ENCODE measurements around the gene GPR157. TPM values are rescaled to one million over a fixed set of nuclear protein-coding genes. Genes with fewer than 3 reads are reported as not detected.
"Not testable (repeated sequence)": the region's sequence is repeated elsewhere in the genome, so short reads cannot be mapped to it uniquely, and the experiment has no call there.

The GPR157 gene
- total RNA-seq, 1 donor from 2014 or later: 7.1 TPM

DNA sequence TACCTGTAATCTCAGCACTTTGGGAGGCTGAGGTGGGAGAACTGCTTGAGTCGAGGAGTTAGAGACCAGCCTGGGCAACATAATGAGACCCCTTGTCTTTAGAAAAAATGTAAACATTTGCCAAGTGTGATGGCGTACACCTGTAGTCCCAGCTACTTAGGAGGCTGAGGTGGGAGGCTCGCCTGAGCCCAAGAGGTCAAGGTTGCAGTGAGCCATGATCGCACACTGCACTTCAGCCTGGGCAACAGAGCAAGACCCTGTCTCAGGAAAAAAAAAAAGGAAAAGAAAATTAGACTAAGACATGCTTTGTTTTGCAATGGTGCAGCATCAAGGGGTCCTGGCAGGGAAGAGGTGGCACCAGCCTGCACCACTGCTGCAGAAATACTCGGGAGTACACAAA is 16.8 kb upstream of the GPR157 start:
- no peak overlapping the region for H3K4me3 ChIP-seq
- no peak for DNase-seq (ENCODE audit: low spot score in 2 of 2)
- no peak overlapping the region for H3K27ac ChIP-seq
- no peaks in the 10 kb centered on the region for H3K36me3 ChIP-seq
- TF ChIP-seq CTCF (IDR thresholded peaks at IDR 0.05): no peak
- peaks cover 8 to 18% of the 10 kb centered on the region in 2 donors for H3K4me1 ChIP-seq
- H3K9me3 ChIP-seq: no peaks in the 10 kb centered on the region
- intact Hi-C loops (cut with DNase I): no loop called here
- H3K27me3 ChIP-seq: no peaks in the 10 kb centered on the region

GRCh38 chr1:9145021-9145668 is 16.2 kb upstream of the GPR157 start:
- DNase-seq (ENCODE audit: low spot score in 2 of 2): no peak
- H3K4me1 ChIP-seq: peaks cover 7 to 14% of the 10 kb centered on the region in 2 donors
- no peaks in the 10 kb centered on the region for H3K9me3 ChIP-seq
- H3K27me3 ChIP-seq: no peaks in the 10 kb centered on the region
- no peaks in the 10 kb centered on the region for H3K36me3 ChIP-seq
- intact Hi-C loops (cut with DNase I): no loop called here
- H3K4me3 ChIP-seq: no peak overlapping the region
- no peak overlapping the region for H3K27ac ChIP-seq
- TF ChIP-seq CTCF (IDR thresholded peaks at IDR 0.05): no peak

DNA sequence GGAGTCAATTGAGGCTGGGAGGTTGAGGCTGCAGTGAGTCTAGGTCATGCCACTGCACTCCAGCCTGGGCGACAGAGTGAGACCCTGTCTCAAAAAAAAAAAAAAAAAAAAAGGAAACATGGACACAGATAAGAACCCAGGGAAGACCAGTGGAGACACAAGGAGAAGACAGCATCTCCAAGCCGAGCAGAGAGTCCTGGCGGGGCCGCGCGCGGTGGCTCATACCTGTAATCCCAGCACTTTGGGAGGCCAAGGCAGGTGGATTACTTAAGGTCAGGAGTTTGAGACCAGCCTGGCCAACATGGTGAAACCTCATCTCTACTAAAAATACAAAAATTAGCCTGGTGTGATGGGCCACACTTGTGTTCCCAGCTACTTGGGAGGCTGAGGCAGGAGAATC is 15.6 kb upstream of the GPR157 start:
- H3K9me3 ChIP-seq; H3K27me3 ChIP-seq; DNase-seq (ENCODE audit: low spot score in 2 of 2); H3K4me3 ChIP-seq; H3K27ac ChIP-seq; H3K4me1 ChIP-seq; H3K36me3 ChIP-seq; intact Hi-C loops (cut with DNase I): not testable (repeated sequence)

DNA sequence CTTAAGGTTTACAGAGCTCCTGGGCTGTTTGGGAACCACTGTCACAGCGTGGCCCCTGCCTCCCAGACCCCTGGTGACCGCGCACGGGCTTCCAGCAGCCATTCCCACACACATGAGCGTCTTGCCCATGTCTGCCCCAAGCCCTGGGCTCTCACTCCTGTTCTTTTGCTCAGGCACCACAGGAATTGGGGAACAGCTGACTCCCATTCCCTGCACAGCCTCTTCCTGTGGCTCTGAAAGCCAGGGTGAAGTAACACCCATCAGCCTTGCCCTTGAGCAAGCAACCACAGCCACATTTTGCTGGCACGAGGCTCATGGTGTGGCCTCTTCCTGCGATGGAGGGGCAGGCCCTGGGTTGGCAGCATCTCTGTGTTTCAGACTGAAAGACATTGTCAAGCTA is 14.3 kb upstream of the GPR157 start:
- Histone ChIP-seq H3K4me1 (peaks cover 0 to 3% of the 10 kb centered on the region in 2 donors), H3K4me3 (no peak overlapping the region), H3K36me3 (no peaks in the 10 kb centered on the region), H3K27me3 (no peaks in the 10 kb centered on the region), H3K27ac (no peak overlapping the region), H3K9me3 (no peaks in the 10 kb centered on the region)
- no peak for DNase-seq (ENCODE audit: low spot score in 2 of 2)
- no peak for TF ChIP-seq CTCF (IDR thresholded peaks at IDR 0.05)
- intact Hi-C loops (cut with DNase I): no loop called here

- DNase-seq (ENCODE audit: low spot score in 2 of 2): no peak
- Histone ChIP-seq H3K27me3 (no peaks in the 10 kb centered on the region), H3K27ac (no peak overlapping the region), H3K4me1 (peaks cover 0 to 3% of the 10 kb centered on the region in 2 donors), H3K9me3 (no peaks in the 10 kb centered on the region), H3K4me3 (no peak overlapping the region), H3K36me3 (no peaks in the 10 kb centered on the region)
- no peak for TF ChIP-seq CTCF (IDR thresholded peaks at IDR 0.05)
- intact Hi-C loops (cut with DNase I): no loop called here
These were observed 11.0 kb upstream of the GPR157 start for GRCh38 chr1:9139930-9140329.

- intact Hi-C loops (cut with DNase I): no loop called here
- Histone ChIP-seq H3K4me3 (no peak overlapping the region), H3K4me1 (no peaks in the 10 kb centered on the region), H3K9me3 (no peaks in the 10 kb centered on the region), H3K27me3 (no peaks in the 10 kb centered on the region), H3K36me3 (no peaks in the 10 kb centered on the region), H3K27ac (no peak overlapping the region)
- no peak for DNase-seq (ENCODE audit: low spot score in 2 of 2)
- TF ChIP-seq CTCF (IDR thresholded peaks at IDR 0.05): no peak
These were observed 8.0 kb upstream of the GPR157 start for GRCh38 chr1:9136932-9137331.

All from ascending aorta (tissue), 2 donors.